ENCODE results near the gene TBC1D9.

TBC1D9 gene

GRCh38 chr4:140571620-140572019 lies 184.6 kb downstream of the TBC1D9 start:
- H3K4me1 ChIP-seq (ENCODE audit: control insufficient read depth, insufficient read depth, low read length): peaks cover 12% of the 10 kb centered on the region
- no peaks in the 10 kb centered on the region for H3K36me3 ChIP-seq (ENCODE audit: control insufficient read depth, insufficient read depth, low read length)
- H3K9me3 ChIP-seq (ENCODE audit: control insufficient read depth, insufficient read depth, low read length): no peaks in the 10 kb centered on the region
- H3K4me3 ChIP-seq (ENCODE audit: low read depth, low read length): no peak overlapping the region
- no peak overlapping the region for H3K9ac ChIP-seq (ENCODE audit: low read depth, low read length)
- H3K27ac ChIP-seq (ENCODE audit: low read depth, low read length): no peak overlapping the region
- H3K27me3 ChIP-seq (ENCODE audit: control insufficient read depth, insufficient read depth, low read length): peaks cover 50% of the 10 kb centered on the region

Measured in HUES48 (cell line).